Upper lobe of left lung (tissue), 4 donors: ENCODE data around the gene PLA2G4B.
A peak's percentile ranks its signal among the peaks of the same experiment; 100 is the strongest.

Experiments
- EP300 ChIP-seq, 4 donors: sonication (generic); formaldehyde crosslinking; IDR thresholded peaks; one replicate each; pipeline ENCODE4 v1.5.1; 2017; ENCODE audit warnings: antibody characterized with exemption in 4 of 4, control low read depth in 2 of 4
- TF ChIP-seq, protein P1 (sequence below), 6 experiments: fragments of 450-650 bp in 4 of 6; fragments of 200-600 bp in 2 of 6; sonication (generic) in 2 of 6; IDR thresholded peaks; one replicate each; pipeline ENCODE4 v1.5.1; 2016 to 2019; ENCODE audit warnings: antibody characterized with exemption in 6 of 6

DNA sequence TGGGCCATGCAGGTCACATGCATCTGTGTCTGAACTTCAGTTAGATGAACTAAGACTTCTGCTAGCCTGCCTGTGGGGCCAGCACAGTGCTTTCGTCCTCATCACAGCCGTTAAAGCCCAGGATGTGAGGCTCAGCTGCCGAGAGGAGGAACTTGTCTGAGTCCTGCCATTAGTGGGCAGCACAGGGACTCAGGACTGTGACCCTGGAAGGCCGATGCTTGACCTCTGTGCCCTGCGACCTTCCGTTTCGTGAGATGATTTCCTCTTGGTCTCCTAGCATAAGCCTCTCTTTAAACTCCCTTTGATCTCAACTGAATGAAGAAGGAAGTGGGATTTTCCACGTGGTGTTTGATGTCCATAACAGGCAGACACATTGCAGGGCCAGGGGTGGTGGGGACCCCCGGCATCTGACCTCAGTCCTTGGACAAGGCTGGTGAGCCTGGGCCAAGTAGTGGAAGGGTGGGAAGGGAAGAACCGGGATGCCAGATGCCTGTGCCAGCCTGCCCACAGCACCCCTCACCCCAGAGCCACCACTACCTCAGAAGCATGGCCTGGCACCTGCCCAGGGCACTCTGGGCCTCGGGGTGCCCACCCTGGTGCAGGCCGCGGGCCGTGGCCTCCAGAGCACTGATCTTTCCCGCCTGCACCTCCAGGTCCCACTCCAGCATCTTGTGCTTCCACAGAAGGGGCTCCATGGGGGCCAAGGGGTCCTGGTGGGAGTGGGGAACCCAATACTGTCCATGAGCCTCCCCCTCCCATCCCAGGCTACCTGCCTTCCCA lies 21.6 kb downstream of the PLA2G4B start:
- TF ChIP-seq, protein P1, sequence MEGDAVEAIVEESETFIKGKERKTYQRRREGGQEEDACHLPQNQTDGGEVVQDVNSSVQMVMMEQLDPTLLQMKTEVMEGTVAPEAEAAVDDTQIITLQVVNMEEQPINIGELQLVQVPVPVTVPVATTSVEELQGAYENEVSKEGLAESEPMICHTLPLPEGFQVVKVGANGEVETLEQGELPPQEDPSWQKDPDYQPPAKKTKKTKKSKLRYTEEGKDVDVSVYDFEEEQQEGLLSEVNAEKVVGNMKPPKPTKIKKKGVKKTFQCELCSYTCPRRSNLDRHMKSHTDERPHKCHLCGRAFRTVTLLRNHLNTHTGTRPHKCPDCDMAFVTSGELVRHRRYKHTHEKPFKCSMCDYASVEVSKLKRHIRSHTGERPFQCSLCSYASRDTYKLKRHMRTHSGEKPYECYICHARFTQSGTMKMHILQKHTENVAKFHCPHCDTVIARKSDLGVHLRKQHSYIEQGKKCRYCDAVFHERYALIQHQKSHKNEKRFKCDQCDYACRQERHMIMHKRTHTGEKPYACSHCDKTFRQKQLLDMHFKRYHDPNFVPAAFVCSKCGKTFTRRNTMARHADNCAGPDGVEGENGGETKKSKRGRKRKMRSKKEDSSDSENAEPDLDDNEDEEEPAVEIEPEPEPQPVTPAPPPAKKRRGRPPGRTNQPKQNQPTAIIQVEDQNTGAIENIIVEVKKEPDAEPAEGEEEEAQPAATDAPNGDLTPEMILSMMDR (IDR thresholded peaks at IDR 0.05), result peak in 4 of 6 experiments; percentile 12 to 13 (median 12)
- TF ChIP-seq EP300 (IDR thresholded peaks at IDR 0.05), result no peak
